ENCODE data around the gene SEPTIN2.
A peak's percentile ranks its signal among the peaks of the same experiment; 100 is the strongest.
"Not testable (repeated sequence)": the region's sequence is repeated elsewhere in the genome, so short reads cannot be mapped to it uniquely, and the experiment has no call there.

Gene SEPTIN2

DNA sequence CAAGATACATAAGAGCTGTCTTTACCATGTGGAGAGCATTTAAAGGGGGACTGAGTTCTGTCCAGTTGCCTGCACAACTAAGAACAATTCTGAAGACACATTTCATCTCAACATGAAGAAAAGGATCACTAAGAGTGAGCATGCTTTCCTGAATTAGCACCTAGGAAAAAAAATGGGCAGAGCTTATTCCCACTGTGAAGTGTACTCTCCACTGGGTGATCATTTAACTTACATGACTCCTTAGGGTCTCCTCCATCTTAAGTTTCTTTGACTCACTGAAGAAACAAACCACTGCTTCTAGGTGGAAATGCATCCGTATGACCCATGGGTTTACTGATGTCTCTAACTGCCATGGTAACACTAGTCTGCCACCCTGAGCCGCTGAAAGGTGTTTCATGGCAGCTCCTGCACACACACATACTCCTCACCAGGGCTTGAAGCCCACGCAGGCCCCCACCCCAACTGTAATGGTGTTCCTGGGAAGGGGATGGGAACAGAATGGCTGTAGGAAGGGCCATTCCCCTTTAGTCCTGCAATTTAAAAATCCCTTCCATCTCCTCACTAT, 27.3 kb upstream of the SEPTIN2 start:
- DNase-seq (ENCODE audit: low spot score), result no peak

GRCh38 chr2:241289053-241289452, 26.7 kb upstream of the SEPTIN2 start:
- no peak for DNase-seq (ENCODE audit: low spot score)

GRCh38 chr2:241289597-241289996, 26.1 kb upstream of the SEPTIN2 start:
- no peak for DNase-seq (ENCODE audit: low spot score)

DNA sequence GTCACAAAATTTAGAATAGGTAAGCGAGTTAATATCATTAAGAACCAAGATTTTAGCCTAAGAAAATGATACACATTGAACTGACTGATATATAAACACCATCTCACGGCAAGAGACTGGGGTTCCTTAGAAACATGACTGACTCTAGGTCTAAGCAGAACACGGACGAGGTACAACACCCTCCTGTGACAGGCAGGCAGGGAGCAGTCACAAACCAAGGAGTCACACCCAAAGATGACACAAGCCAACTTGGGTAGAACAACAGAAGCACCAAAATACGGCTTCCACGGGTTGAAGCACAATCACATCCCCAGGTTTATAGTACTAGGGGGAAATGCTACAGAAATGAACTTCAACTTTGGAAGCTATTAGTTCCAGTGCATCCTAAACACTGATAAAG, 24.6 kb upstream of the SEPTIN2 start:
- DNase-seq (ENCODE audit: low spot score), result no peak

GRCh38 chr2:241291977-241292376, 23.7 kb upstream of the SEPTIN2 start:
- DNase-seq (ENCODE audit: low spot score), result no peak

DNA sequence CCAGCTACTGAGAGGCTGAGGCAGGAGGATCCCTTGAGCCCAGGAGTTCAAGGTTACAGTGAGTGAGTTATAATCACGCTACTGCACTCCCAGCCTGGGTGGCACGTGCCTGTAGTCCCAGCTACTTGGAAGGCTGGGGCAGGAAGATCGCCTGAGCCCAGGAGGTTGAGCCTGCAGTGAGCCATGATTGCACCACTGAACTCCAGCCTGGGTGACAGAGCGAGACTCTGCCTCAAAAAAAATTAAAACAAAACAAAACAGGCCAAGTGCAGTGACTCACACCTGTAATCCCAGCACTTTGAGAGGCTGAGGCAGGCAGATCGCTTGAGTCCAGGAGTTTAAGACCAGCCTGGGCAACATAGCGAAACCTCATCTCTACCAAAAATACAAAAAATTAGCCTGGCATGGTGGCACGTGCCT, 22.3 kb upstream of the SEPTIN2 start:
- not testable (repeated sequence) for DNase-seq (ENCODE audit: low spot score)

- no peak for DNase-seq (ENCODE audit: low spot score)
Measured at GRCh38 chr2:241295326-241296095, 20.2 kb upstream of the SEPTIN2 start.

DNA sequence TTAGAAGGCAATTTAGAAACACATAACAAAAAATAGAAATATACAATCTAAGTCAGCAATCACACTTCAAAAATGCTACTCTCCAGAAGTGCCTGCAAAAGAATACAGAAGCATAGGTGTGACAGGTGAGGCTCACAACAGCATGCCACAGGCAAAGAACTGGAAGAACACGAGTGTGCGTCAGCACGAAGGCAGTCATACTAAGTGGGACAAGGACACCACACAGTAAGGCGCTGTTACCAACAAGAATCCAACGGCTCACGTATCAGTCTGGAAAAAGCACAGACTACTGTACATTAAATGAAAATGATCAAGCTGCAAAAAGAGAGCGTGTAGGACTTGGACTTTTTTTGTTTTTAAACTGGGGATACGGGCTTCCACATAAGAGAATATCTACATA, 19.0 kb upstream of the SEPTIN2 start:
- DNase-seq (ENCODE audit: low spot score), result no peak

DNA sequence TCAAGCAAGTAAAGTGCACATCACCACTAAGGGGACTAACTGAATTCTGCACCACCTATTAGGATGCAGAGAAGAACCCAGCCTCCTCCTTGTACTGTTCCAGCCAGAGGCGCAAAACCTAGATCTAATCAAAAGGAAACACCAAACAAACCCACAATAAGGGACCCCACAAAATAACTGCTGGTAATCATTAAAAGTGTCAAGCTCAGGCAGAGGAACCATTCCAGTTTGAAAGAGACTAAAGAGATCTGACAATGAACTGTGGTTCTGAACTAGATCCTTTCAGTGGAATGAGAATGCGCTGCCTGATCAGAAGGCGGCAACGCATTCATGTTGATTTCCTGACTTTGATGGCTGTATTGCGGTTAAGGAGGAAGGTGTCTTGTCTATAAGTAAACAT, 17.1 kb upstream of the SEPTIN2 start:
- DNase-seq (ENCODE audit: low spot score), result no peak

GRCh38 chr2:241300000-241300399, 15.7 kb upstream of the SEPTIN2 start:
- no peak for DNase-seq (ENCODE audit: low spot score)

DNA sequence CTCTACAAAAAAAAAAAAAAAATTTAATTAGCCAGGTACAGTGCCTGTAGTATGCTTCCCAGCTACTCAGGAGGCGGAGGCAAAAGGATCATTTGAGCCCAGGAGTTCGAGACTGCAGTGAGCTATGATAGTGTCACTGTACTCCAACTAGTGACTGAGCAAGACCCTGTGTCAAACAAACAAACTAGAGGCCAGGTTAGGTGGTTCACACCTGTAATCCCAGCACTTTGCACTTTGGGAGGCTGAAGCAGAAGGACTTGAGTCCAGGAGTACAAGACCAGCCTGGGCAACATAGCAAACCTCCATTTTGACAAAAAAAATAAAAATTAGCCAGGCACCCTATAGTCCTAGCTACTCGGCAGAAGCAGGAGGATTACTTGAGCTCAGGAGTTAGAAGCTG, 13.6 kb upstream of the SEPTIN2 start:
- DNase-seq (ENCODE audit: low spot score), result no peak

- no peak for DNase-seq (ENCODE audit: low spot score)
Measured at GRCh38 chr2:241302759-241303651, 12.7 kb upstream of the SEPTIN2 start.

DNA sequence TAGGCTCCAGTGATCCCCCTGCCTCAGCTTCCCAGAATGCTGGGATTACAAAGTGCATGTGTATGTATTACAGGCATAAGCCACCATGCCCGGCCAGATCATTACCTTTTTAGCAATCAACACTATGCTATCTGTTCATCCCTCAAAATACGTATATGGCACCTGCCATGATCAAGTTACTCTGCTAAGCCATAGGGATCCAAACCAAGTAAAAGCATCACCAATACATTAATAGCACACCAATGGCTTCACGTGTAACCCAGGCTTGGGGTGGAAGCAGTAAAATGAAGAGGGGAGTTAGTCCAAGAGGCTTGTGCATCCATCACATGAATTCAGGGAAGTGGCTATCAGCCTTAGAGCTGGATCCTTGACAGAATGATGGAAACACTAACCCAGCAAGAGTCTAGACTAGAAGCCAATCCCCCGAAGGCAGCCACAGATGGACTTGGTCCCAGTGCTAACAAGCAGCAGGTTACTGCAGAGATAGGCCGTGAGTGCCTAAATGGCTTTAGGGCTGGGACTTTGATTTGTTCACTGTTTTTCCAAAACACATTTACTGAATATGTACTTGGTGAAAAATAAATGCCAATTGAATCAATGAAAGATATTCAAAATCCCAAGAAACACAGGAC, 11.6 kb upstream of the SEPTIN2 start:
- no peak for DNase-seq (ENCODE audit: low spot score)

DNA sequence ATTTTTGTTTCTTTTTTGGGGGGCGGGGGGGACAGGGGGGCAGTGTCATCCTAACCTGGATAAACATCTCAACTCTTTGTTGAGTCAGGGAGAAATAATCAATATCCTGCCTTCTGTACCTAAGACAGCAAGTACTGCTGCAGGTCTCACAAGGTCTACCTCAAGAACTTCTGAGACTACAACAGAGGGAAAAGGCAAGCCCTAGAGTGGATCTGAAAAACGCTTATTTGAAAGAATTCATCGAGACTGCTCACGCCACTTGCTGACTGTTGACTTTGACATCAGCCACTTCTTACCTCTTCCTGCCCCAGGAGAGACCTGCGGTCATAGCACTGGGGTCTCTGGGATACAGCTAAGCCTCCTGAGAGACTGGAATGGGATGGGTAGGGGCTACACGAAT, 8.7 kb upstream of the SEPTIN2 start:
- no peak for DNase-seq (ENCODE audit: low spot score)

- no peak for DNase-seq (ENCODE audit: low spot score)
Measured at GRCh38 chr2:241308267-241308666, 7.5 kb upstream of the SEPTIN2 start.

GRCh38 chr2:241308832-241309500, 6.8 kb upstream of the SEPTIN2 start:
- DNase-seq (ENCODE audit: low spot score), result no peak

DNA sequence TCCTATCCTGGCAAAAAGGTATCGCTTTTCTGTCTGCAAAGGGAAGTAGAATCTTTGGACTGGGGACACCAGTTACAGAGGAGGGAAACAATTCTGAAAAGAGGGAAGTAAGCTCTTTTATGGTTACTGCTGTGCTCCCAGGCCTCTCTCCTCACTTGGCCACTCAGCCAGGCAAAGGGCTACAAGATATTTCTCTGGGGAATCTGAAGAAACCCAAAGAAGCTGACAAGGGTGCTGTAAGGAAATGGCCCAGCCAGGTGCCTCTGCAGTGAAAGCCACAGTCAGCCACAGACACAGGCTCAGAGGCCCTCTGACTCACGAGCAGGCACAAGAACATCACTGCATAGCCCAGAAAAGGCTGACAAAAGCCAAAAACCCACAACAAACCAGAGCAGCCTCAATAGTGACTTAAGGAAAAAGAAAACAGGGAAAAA, 6.0 kb upstream of the SEPTIN2 start:
- peak; percentile 61 for DNase-seq (ENCODE audit: low spot score)

DNA sequence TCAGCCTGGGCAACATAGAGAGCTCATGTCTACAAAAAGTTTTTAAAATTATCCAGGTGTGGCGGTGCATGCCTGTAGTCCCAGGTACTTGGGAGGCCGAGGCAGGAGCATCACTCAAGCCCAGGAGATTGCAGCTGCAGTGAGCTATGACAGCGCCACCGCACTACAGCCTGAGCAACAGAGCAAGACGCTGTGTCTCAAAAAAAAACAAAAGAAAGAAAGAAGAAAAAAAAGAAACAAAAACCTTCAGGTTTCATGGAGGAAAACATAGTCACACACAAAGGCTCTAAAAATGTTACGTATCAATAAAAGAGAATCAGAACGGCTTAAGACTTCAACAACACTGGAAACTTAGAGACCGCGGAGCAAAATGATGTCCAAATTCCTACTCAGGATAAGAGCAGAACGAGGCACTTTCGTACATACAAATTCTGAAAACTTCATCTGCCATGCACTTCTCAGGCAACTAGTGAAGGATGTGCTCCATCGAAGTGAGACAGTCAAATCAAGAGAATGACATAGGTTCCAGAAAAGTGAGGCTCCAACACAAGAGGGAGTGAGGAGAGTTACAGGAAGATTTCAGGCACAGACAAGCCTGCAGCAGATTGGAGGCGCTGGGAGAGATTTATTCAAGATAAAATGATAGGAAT, 4.7 kb upstream of the SEPTIN2 start:
- no peak for DNase-seq (ENCODE audit: low spot score)

- DNase-seq (ENCODE audit: low spot score), result peak; percentile 42
Measured at GRCh38 chr2:241312082-241312481, 3.6 kb upstream of the SEPTIN2 start.

DNA sequence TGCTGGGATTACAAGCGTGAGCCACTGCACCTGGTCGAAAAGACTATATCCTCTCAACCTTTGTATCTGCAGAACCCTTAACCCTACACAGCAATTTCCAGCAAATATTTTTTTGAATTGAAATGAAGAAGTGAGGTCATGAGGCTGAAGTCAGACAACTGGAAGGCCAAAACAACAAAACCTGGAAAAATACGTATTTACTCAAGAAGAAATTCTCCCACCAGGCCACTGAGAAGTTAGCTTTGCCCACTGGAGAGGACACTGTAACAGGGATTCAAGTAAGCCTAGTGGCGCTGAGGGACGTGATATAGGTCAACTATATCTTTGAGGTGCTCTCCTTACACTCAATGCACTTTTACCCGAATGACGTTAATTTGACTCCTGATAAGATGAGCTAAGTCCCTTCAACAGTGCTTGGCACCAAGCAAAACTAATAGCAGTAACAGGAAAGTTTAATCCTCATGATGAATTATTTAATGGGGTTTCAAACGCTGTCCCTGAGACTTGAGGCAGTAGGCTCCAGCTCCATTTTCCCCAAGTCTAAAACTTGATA, 2.1 kb upstream of the SEPTIN2 start:
- no peak for DNase-seq (ENCODE audit: low spot score)

Measured in AG20443 (cell line).